CD4-positive, alpha-beta T cell treated with Interleukin-4 for 4 hours (primary cell): ENCODE data around the gene STX19.
A peak's percentile ranks its signal among the peaks of the same experiment; 100 is the strongest.
"Not testable (repeated sequence)": the region's sequence is repeated elsewhere in the genome, so short reads cannot be mapped to it uniquely, and the experiment has no call there.

Experiments used
- DNase-seq: peaks from one replicate; pipeline ENCODE4 v3.0.0-alpha.2; 2020

Gene STX19

GRCh38 chr3:94028093-94028837, at the start of gene STX19:
Gene STX19 (minus strand): TSS chr3:94028597. CDS start chr3:94015269, 13,328 bp downstream.
- DNase-seq, result no peak

- no peak for DNase-seq
Observed at GRCh38 chr3:94076055-94076454, 47.7 kb upstream of the STX19 start.

GRCh38 chr3:94071713-94072284, 43.4 kb upstream of the STX19 start:
- DNase-seq, result no peak

GRCh38 chr3:94070341-94070911, 42.0 kb upstream of the STX19 start:
- DNase-seq, result no peak

GRCh38 chr3:94069194-94069813, 40.9 kb upstream of the STX19 start:
- DNase-seq, result peak; percentile 43

GRCh38 chr3:94066506-94067500, 38.4 kb upstream of the STX19 start:
- no peak for DNase-seq

- no peak for DNase-seq
Observed at GRCh38 chr3:94065819-94066480, 37.6 kb upstream of the STX19 start.

- no peak for DNase-seq
Observed at GRCh38 chr3:94065122-94065521, 36.7 kb upstream of the STX19 start.

GRCh38 chr3:94064243-94064860, 36.0 kb upstream of the STX19 start:
- no peak for DNase-seq

GRCh38 chr3:94063496-94064119, 35.2 kb upstream of the STX19 start:
- no peak for DNase-seq

- peak; percentile 93 for DNase-seq
Observed at GRCh38 chr3:94062513-94063404, 34.4 kb upstream of the STX19 start, which contains the start of the genes DHFR2 and NSUN3. Gene DHFR2 (minus strand): TSS chr3:94062916. CDS start chr3:94061511, 1,405 bp downstream. Gene NSUN3 (plus strand): TSS chr3:94063061. CDS start chr3:94063127, 66 bp downstream.

- no peak for DNase-seq
Observed at GRCh38 chr3:94061297-94061696, 32.9 kb upstream of the STX19 start.

- DNase-seq, result no peak
Observed at GRCh38 chr3:94050546-94050945, 22.1 kb upstream of the STX19 start.

GRCh38 chr3:94049267-94049666, 20.9 kb upstream of the STX19 start:
- no peak for DNase-seq

- DNase-seq, result no peak
Observed at GRCh38 chr3:94046533-94046932, 18.1 kb upstream of the STX19 start.

GRCh38 chr3:94044100-94044936, 15.9 kb upstream of the STX19 start:
- not testable (repeated sequence) for DNase-seq

- no peak for DNase-seq
Observed at GRCh38 chr3:94043285-94043684, 14.9 kb upstream of the STX19 start.

- DNase-seq, result peak; percentile 21
Observed at GRCh38 chr3:94036909-94037507, 8.6 kb upstream of the STX19 start.
